Measurements from ENCODE around the gene RABL6.

- TF ChIP-seq CEBPB (IDR thresholded peaks at IDR 0.05; ENCODE audit: low read depth, low read length) (no peak), CTCF (conservative IDR thresholded peaks at IDR 0.05; ENCODE audit: low read depth, low read length) (no peak)
Measured at GRCh38 chr9:136829981-136830885, 22.5 kb downstream of the RABL6 start.

Data from IMR-90 (cell line).